IMR-90 (cell line): ENCODE data around the gene SLC48A1. TPM values are rescaled to one million over a fixed set of nuclear protein-coding genes. Genes with fewer than 3 reads are reported as not detected.

Source experiments
- ATAC-seq: fragments of 200-7000 bp; cut with Tn5 transposase; 2 replicates; pipeline ENCODE4 v1.9.1; 2020; ENCODE audit warnings: low read depth, mild to moderate bottlenecking, moderate library complexity
- BruUV-seq: library from RNA; stranded (reverse); fragments of 400-500 nt; replicated peaks from 2 replicates; lab custom pipeline; 2021; lab: Mats Ljungman, UMichigan
- CTCF ChIA-PET: fragments of 300-600 bp; formaldehyde crosslinking; extraction: SDS; loops from one replicate; lab custom pipeline; 2021; ENCODE audit warnings: antibody characterized with exemption; lab: Yijun Ruan, JAX
- POLR2A ChIA-PET: fragments of 300-600 bp; sonication (Branson Sonifier 250); formaldehyde crosslinking; loops from one replicate; lab custom pipeline; 2022; ENCODE audit warnings: antibody characterized with exemption; ENCODE audit not compliant: unreplicated experiment; lab: Charles Lee
- DNase-seq: peaks from one replicate; pipeline ENCODE4 v3.0.0; 2013
- H2AFZ ChIP-seq: replicated peaks from 2 replicates; pipeline ENCODE3; 2013; ENCODE audit warnings: low read length, mild to moderate bottlenecking; ENCODE audit not compliant: poor library complexity
- H2AK5ac ChIP-seq: 2 replicates; pipeline ENCODE4 v1.6.1; 2013; ENCODE audit warnings: low read depth, low read length, inconsistent platforms
- H2AK9ac ChIP-seq: replicated peaks from 2 replicates; pipeline ENCODE3; 2013; ENCODE audit warnings: mild to moderate bottlenecking, low read depth, low read length, moderate library complexity; ENCODE audit not compliant: poor library complexity
- H2BK120ac ChIP-seq: 2 replicates; pipeline ENCODE4 v1.6.1; 2013; ENCODE audit warnings: low read depth, low read length, inconsistent platforms
- H2BK15ac ChIP-seq: 3 replicates; pipeline ENCODE4 v1.6.1; 2013; ENCODE audit warnings: low read depth, low read length, inconsistent platforms
- H2BK20ac ChIP-seq: 2 replicates; pipeline ENCODE4 v1.6.1; 2013; ENCODE audit warnings: low read depth, mild to moderate bottlenecking, inconsistent platforms, low read length, moderate library complexity
- H2BK5ac ChIP-seq: 2 replicates; pipeline ENCODE4 v1.6.1; 2013; ENCODE audit warnings: mild to moderate bottlenecking, low read depth, low read length, inconsistent platforms; ENCODE audit not compliant: poor library complexity, severe bottlenecking
- H3K14ac ChIP-seq: replicated peaks from 2 replicates; pipeline ENCODE4 v1.6.1; 2013; ENCODE audit warnings: low read depth, low read length, inconsistent platforms
- H3K18ac ChIP-seq: 2 replicates; pipeline ENCODE4 v1.6.1; 2013; ENCODE audit warnings: low read depth, low read length, control low read depth
- H3K23ac ChIP-seq: 2 replicates; pipeline ENCODE4 v1.6.1; 2013; ENCODE audit warnings: low read depth, low read length, inconsistent platforms
- H3K27ac ChIP-seq: 2 replicates; pipeline ENCODE4 v1.5.1; 2013; ENCODE audit warnings: mild to moderate bottlenecking, control low read depth, low read length; ENCODE audit not compliant: insufficient read depth
- H3K27me3 ChIP-seq: 2 replicates; pipeline ENCODE4 v1.6.1; 2013; ENCODE audit warnings: low read length; ENCODE audit not compliant: control insufficient read depth, insufficient read depth
- H3K36me3 ChIP-seq: 2 replicates; pipeline ENCODE4 v1.6.1; 2013; ENCODE audit warnings: low read length, mixed read lengths; ENCODE audit not compliant: control insufficient read depth, insufficient read depth
- H3K4ac ChIP-seq: 2 replicates; pipeline ENCODE4 v1.6.1; 2013; ENCODE audit warnings: low read depth, low read length, inconsistent platforms
- H3K4me1 ChIP-seq: 2 replicates; pipeline ENCODE4 v1.6.1; 2013; ENCODE audit warnings: low read length, mixed read lengths; ENCODE audit not compliant: control insufficient read depth, insufficient read depth
- H3K4me2 ChIP-seq: 2 replicates; pipeline ENCODE4 v1.6.1; 2013; ENCODE audit warnings: low read depth, mild to moderate bottlenecking, control low read depth, low read length, moderate library complexity
- H3K4me3 ChIP-seq: 2 replicates; pipeline ENCODE4 v1.5.1; 2013; ENCODE audit warnings: low read depth, mild to moderate bottlenecking, control low read depth, low read length, moderate library complexity; ENCODE audit not compliant: insufficient read depth
- H3K56ac ChIP-seq: 2 replicates; pipeline ENCODE4 v1.6.1; 2013; ENCODE audit warnings: low read length, inconsistent platforms; ENCODE audit not compliant: insufficient read depth; ENCODE audit errors: extremely low read depth
- H3K79me1 ChIP-seq, 2 experiments: 2 replicates each; pipeline ENCODE4 v1.6.1; 2013; ENCODE audit warnings: low read length in 2 of 2, inconsistent platforms in 1 of 2, low read depth in 1 of 2
- H3K9ac ChIP-seq: 2 replicates; pipeline ENCODE4 v1.6.1; 2013; ENCODE audit warnings: low read depth, low read length, control low read depth
- H3K9me1 ChIP-seq: 2 replicates; pipeline ENCODE4 v1.6.1; 2013; ENCODE audit warnings: low read length, inconsistent platforms; ENCODE audit not compliant: insufficient read depth
- H3K9me3 ChIP-seq: 2 replicates; pipeline ENCODE4 v1.6.1; 2013; ENCODE audit warnings: low read length; ENCODE audit not compliant: control insufficient read depth, insufficient read depth
- H4K20me1 ChIP-seq: 2 replicates; pipeline ENCODE4 v1.6.1; 2013; ENCODE audit warnings: low read length, inconsistent platforms; ENCODE audit not compliant: insufficient read depth
- H4K5ac ChIP-seq: 2 replicates; pipeline ENCODE4 v1.6.1; 2013; ENCODE audit warnings: mild to moderate bottlenecking, low read depth, low read length, control low read depth
- H4K8ac ChIP-seq, 2 experiments: 2 replicates each; pipeline ENCODE4 v1.6.1; 2013; ENCODE audit warnings: low read depth in 2 of 2, low read length in 2 of 2, control low read depth in 1 of 2, inconsistent platforms in 1 of 2
- H4K91ac ChIP-seq: 2 replicates; pipeline ENCODE4 v1.6.1; 2013; ENCODE audit warnings: low read depth, low read length, inconsistent platforms; ENCODE audit not compliant: insufficient read depth
- BHLHE40 ChIP-seq: fragments of 150-350 bp; IDR thresholded peaks from 2 replicates; pipeline ENCODE4 v1.6.1; 2016; ENCODE audit warnings: mild to moderate bottlenecking, low read depth, low read length
- CEBPB ChIP-seq: IDR thresholded peaks from 2 replicates; pipeline ENCODE4 v1.6.1; 2012; ENCODE audit warnings: low read depth, low read length, improper control_type of control experiment
- FOS ChIP-seq: fragments of 150-350 bp; IDR thresholded peaks from 2 replicates; pipeline ENCODE4 v1.6.1; 2016; ENCODE audit warnings: low read depth, low read length
- MAZ ChIP-seq: IDR thresholded peaks from 2 replicates; pipeline ENCODE4 v1.6.1; 2012; ENCODE audit warnings: low read depth, mild to moderate bottlenecking, low read length, improper control_type of control experiment, moderate library complexity, borderline replicate concordance
- MXI1 ChIP-seq: IDR thresholded peaks from 2 replicates; pipeline ENCODE4 v1.6.1; 2012; ENCODE audit warnings: low read depth, mild to moderate bottlenecking, low read length, moderate library complexity, borderline replicate concordance
- RAD21 ChIP-seq: IDR thresholded peaks from 2 replicates; pipeline ENCODE4 v1.6.1; 2012; ENCODE audit warnings: low read length, improper control_type of control experiment
- RCOR1 ChIP-seq: IDR thresholded peaks from 2 replicates; pipeline ENCODE4 v1.6.1; 2012; ENCODE audit warnings: mild to moderate bottlenecking, low read length, improper control_type of control experiment; ENCODE audit not compliant: insufficient replicate concordance
- RFX5 ChIP-seq: IDR thresholded peaks from 2 replicates; pipeline ENCODE4 v1.8.0; 2012; ENCODE audit warnings: low read depth, mild to moderate bottlenecking, low read length, moderate library complexity
- SMC3 ChIP-seq: fragments of 150-350 bp; IDR thresholded peaks from 2 replicates; pipeline ENCODE4 v1.6.1; 2016; ENCODE audit warnings: low read depth, mild to moderate bottlenecking, antibody characterized with exemption, low read length, moderate library complexity
- WGBS, 2 experiments: methylation state at CpG; one replicate each; pipeline versions ENCODE4 v1.1.5 to v1.1.7; 2013; ENCODE audit warnings: missing lambda C conversion rate in 2 of 2; ENCODE audit not compliant: insufficient read length in 1 of 2; ENCODE audit errors: extremely low coverage in 2 of 2; 5-methylcytosine and 5-hydroxymethylcytosine counted together
- dilution Hi-C: fragments of 300-500 bp; cut with HindIII; formaldehyde crosslinking; loops from one replicate; pipeline ENCODE4 v1.14.3; 2018; ENCODE audit warnings: low sequenced_read_pairs; ENCODE audit not compliant: unreplicated experiment
- in situ Hi-C: fragments of 300-500 bp; cut with MboI; formaldehyde crosslinking; loops from 3 replicates; pipeline ENCODE4 v1.14.3; 2019; ENCODE audit warnings: low sequenced_read_pairs, inconsistent platforms, mixed read lengths
- intact Hi-C: fragments of 100-400 bp; cut with micrococcal nuclease; formaldehyde crosslinking; loops from 2 replicates; pipeline ENCODE4 v1.10.0; 2022
- polyA plus RNA-seq, 3 experiments: library from polyadenylated mRNA; depleted of rRNA; stranded (reverse); fragments of >200 nt; gene quantifications; 2 replicates each; pipeline ENCODE4 v1.2.3, GENCODE V29; 2012; ENCODE audit warnings: low replicate concordance in 1 of 3
- total RNA-seq: library from RNA; depleted of rRNA; stranded (reverse); fragments of >200 nt; gene quantifications from 2 replicates; pipeline ENCODE4 v1.2.3, GENCODE V29; 2012
- TF ChIP-seq, protein P1 (sequence below): fragments of 150-350 bp; IDR thresholded peaks from 2 replicates; pipeline ENCODE4 v1.6.1; 2017; ENCODE audit warnings: mild to moderate bottlenecking, antibody characterized with exemption, low read length, low read depth

Gene SLC48A1
- total and polyA plus RNA-seq, 2 of the 4 experiments (the other 2 are of a cell fraction): 4.8 to 5.9 TPM

DNA sequence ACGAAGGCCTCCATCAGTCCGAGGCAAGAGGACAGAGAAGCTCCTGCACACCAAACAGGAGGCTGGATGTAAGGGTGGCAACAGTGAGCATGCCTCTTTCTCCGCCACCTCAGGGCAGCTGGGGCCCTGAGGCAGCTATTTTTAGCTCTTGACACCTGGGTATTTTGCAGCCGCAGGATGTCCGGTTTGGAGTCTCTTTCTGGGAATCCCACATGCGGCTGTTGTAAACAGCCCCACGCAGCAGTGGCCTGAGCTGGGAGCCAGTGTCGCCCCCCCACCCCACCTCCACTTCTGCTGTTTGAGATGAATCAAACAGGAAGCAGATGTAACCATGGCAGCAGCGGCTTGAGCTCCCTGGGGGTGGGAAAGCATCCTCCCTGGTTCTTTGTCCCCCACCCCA, 35.0 kb downstream of the SLC48A1 start:
- no peak overlapping the region for H2BK15ac ChIP-seq
- H2AK9ac ChIP-seq: no peak overlapping the region
- dilution Hi-C loops: no loop called here
- H2AFZ ChIP-seq: peak overlapping the region; percentile 33
- no peaks in the 10 kb centered on the region for H3K9me3 ChIP-seq
- peaks cover 67% of the 10 kb centered on the region for H3K4me1 ChIP-seq
- in situ Hi-C loops: no loop called here
- H3K56ac ChIP-seq: no peak overlapping the region
- H3K4ac ChIP-seq: peak overlapping the region; percentile 28; the same call in 1 of the 2 replicates
- 0 out of 2 replicates have a peak overlapping the region, but pooled peaks have one; percentile 10 for H2BK20ac ChIP-seq
- peaks cover 41% of the 10 kb centered on the region for H3K9me1 ChIP-seq
- no TSS peak for BruUV-seq
- peaks cover 97% of the 10 kb centered on the region for H4K20me1 ChIP-seq
- H2AK5ac ChIP-seq: peak overlapping the region; percentile 96; the same call in 1 of the 2 replicates
- POLR2A ChIA-PET: interaction anchor here (1.0 to 1.4 kb wide), 2 partner anchors 9 to 12 kb away, joined by 3 to 4 read pairs; no protein-coding TSS in a partner anchor
- 46% methylated on average over 3 of the region's 9 CpGs; no CpG with 5 or more reads in 1 of the 2 experiments for WGBS, 2 experiments
- H3K4me3 ChIP-seq: no peak overlapping the region
- H3K18ac ChIP-seq: no peak overlapping the region
- peak overlapping the region in 1 of 2 experiments; percentile 64; a peak in 1 of 4 replicates for H4K8ac ChIP-seq
- H4K91ac ChIP-seq: no peak overlapping the region
- no peak overlapping the region for H4K5ac ChIP-seq
- H3K14ac ChIP-seq: peak overlapping the region; percentile 81
- no peaks in the 10 kb centered on the region for H3K27me3 ChIP-seq
- H3K23ac ChIP-seq: no peak overlapping the region; the same call in 1 of the 2 replicates
- peak overlapping the region; percentile 25 for H3K4me2 ChIP-seq
- CTCF ChIA-PET: interaction anchor here (0.9 to 1.9 kb wide), 6 partner anchors 9 to 93 kb away, joined by 3 to 10 read pairs (median 4); no protein-coding TSS in a partner anchor
- H3K79me1 ChIP-seq: peaks cover 8 to 87% of the 10 kb centered on the region in 2 experiments; a peak in 3 of 4 replicates
- peaks cover 22% of the 10 kb centered on the region for H3K36me3 ChIP-seq
- peak; percentile 0; the same call in 1 of the 2 replicates for ATAC-seq
- TF ChIP-seq MAZ (0 out of 2 replicates have a peak, but pooled peaks have one; percentile 6), RCOR1 (peak; percentile 17), CEBPB (no peak), MXI1 (0 out of 2 replicates have a peak, but pooled peaks have one; percentile 20), SMC3 (no peak), RAD21 (no peak), BHLHE40 (no peak), RFX5 (no peak), FOS (no peak)
- TF ChIP-seq, protein P1, sequence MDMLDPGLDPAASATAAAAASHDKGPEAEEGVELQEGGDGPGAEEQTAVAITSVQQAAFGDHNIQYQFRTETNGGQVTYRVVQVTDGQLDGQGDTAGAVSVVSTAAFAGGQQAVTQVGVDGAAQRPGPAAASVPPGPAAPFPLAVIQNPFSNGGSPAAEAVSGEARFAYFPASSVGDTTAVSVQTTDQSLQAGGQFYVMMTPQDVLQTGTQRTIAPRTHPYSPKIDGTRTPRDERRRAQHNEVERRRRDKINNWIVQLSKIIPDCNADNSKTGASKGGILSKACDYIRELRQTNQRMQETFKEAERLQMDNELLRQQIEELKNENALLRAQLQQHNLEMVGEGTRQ: no peak
- H2BK5ac ChIP-seq: peak overlapping the region; percentile 70
- H2BK120ac ChIP-seq: peak overlapping the region; percentile 6; the same call in 1 of the 2 replicates
- peak overlapping the region; percentile 48 for H3K27ac ChIP-seq
- no peak overlapping the region for H3K9ac ChIP-seq
- peak; percentile 68 for DNase-seq
- intact Hi-C loops: no loop called here
